ENCODE results near the gene USP54.

GRCh38 chr10:73581918-73582317, 9.2 kb downstream of the USP54 start:
- TF ChIP-seq EZH2 (IDR thresholded peaks at IDR 0.05; ENCODE audit: low read length, missing control alignments), result no peak
- TF ChIP-seq CTCF (conservative IDR thresholded peaks at IDR 0.05 in 1 of 2, IDR thresholded peaks at IDR 0.05 in 1 of 2; ENCODE audit: low read depth in 1 of 2, low read length in 2 of 2), result no peak
